Right renal cortex interstitium (tissue), 3 donors: Measurements from ENCODE around the gene RMI2. TPM values are rescaled to one million over a fixed set of nuclear protein-coding genes. Genes with fewer than 3 reads are reported as not detected.

Source experiments
- DNase-seq, 3 donors: peaks; one replicate each; pipeline ENCODE4 v3.0.0-alpha.2; 2013; ENCODE audit warnings: low read depth in 3 of 3, low spot score in 2 of 3
- polyA plus RNA-seq, 3 donors: library from polyadenylated mRNA; unstranded; fragments of 120-200 nt; gene quantifications; one replicate each; pipeline ENCODE4 v1.2.1, GENCODE V29; 2013; ENCODE audit not compliant: insufficient read length in 3 of 3

Gene RMI2
- polyA plus RNA-seq, 3 donors, result 26.3 to 37.1 (median 26.7) TPM

DNA sequence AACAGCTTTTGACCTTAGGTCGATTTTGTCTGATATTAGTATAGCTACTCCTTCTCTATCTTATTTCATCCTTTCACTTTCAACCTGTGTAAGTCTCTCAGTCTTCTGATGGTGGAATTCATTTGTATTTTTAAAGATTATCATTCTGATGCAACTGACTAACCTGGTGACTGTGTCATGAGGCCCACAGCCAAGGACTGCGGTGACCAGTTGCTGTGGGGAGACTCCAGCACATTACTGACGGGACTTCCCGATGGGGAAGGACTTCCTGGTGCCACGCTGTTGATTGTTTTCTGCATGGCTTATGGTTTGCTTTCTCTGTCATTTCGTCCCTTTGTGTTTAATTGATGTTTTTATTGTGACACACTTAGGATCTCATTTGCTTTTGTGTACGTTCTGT is 34.2 kb downstream of the RMI2 start:
- DNase-seq, result no peak

GRCh38 chr16:11380836-11381235 is 35.6 kb downstream of the RMI2 start:
- DNase-seq, result no peak

DNA sequence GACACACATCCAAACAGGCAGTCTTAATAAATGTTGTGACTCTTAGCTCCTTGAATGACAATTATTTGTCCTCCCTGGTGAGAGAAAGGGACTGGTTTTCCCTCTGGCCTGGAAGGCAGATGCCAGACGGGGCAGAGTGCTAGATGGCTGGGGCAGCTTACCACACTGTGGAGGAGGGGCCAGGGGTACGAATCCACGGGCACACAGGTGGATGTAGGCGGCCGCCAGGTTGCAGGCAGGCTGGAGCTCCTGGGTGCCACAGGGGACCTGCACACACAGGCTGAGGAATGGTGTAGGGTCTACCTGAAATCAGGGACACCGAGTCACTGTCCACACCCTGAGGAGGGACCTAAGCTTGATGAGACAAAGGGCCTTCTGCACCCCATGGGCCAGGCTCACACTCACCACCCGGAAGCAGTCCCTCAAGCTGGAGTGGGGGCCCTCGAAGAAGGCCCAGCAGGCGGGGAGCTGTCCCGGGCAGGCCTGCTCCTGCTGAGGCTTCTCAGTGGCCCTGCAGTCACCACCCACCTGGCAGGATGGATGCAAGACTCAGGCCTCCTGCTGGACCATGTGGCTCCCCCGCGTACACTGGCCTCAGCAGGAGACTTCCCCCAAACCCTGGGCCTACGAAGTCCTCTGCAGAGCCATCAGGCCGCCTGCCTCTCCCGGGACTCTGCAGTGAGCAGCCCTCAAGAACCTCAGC is 38.4 kb downstream of the RMI2 start:
- DNase-seq, result no peak

DNA sequence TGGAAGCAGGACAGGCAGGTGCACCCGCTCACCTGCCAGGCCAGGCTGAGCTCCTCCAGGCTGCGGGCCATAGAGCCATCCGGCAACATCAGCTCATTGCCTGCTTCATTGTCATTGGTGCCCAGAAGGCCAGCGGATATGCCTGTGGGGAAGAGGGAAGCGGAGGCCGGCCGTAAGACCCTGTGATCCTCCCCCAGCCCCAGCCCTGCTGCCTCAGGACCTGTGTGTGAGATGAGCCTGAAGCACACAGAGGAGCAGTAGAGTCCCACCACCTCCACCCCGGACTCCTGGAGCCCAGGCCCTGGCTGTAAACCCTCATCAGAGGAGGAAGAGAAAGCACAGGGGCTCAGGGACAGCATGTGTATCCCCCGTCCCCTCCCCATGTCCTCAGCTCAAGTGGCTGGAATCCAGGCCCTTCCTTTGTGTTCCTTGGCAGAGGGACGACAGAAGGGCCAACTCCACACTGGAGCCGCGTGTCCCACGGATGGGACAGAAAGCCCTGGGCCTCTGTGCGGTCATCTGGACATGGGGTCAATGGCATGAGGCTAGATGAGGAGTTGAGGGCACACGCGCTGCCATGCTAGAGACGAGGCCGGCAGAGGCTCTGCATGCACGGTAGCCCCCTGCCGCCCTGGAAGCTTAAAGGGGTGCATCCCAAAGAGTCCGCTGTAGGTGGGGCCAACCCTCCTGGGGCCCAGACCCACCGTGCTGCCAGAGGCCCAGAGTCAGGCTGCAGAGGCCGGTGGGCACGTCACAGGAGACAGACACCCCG is 39.1 kb downstream of the RMI2 start:
- DNase-seq, result no peak

DNA sequence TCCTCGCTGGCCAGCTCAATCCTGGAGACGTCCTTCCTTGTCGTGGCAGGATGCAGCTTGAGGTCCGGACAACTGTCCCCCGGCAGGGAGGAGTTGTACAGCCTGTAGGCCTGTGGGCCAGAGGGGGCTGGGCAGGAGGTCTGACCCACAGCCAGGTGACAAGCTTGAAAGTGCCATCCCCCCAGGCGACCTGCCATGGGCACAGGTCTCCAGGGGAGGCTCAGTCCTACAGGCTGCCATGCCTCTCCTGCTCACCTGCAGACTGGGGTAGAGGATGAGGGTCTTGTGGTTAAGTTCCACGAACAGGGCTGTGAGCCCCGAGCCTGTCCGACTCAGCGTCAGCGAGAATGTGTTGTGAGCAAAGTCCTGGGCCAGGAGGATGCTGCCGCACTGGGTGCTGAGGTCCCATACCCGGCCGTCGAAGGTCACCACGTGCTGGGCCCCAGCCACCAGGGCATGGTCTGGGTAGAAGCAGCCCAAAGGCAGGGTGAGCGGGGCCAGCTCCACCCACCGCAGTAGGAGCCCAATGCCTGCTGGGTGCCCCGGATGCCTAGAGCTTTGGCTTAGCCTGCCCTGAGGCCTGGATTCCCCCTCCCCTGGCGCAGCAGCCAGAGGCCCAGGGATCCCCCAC is 39.8 kb downstream of the RMI2 start:
- no peak for DNase-seq

- DNase-seq, result no peak
Measured at GRCh38 chr16:11386054-11386680, 40.9 kb downstream of the RMI2 start.

DNA sequence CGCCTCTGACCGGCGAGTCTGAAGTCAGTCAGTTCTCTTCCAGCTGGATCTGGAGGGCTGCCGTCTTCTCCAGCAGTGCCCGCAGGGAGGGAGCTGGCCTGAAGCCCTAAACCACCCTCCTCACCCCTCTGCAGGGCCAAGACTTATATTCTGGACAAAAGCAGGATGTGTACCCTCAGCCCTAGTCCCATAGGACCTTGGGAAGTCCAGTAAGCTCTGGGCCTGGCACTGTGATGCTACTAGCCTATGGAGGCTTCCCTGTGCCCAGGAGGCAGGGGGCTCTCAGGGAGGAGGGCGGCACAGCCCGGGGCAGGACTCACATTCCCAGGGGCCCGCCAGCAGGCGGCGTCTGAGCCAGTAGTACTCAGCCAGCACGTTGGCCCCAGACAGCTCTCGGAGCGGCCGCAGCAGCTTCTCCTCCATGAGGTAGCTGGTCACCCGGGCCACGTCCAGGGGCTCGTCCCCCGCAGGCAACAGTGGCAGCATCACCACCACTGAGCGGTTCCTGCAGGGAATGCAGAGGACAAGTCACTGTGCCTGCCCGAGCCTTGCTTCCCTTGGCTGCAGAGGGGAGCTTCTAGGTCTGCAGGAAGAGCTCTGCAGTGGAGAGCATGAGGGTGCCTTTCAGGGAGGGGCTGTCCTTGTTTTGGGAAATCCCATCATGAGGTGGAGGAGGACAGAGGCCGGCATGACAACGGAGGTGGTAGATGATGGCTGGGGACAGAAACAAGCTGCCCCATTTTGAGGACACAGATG is 41.7 kb downstream of the RMI2 start:
- DNase-seq, result no peak

DNA sequence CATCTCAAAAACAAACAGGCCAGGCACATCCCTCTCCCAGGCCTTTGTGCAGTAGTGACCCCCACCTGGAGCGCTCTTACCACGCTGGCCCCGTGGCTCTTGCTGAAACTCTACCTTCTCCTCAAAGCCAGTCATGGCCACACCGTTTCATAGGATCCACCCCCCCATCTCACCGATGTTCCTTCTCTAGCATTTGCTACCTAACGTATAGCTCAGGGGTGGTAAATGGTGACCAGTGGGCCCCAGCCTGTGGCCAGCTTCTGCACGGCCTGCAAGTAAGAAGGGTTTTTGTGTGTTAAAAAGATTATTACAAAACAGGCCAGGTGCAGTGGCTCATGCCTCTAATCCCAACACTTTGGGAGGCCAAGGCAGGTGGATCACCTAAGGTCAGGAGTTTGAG is 43.8 kb downstream of the RMI2 start:
- no peak for DNase-seq

DNA sequence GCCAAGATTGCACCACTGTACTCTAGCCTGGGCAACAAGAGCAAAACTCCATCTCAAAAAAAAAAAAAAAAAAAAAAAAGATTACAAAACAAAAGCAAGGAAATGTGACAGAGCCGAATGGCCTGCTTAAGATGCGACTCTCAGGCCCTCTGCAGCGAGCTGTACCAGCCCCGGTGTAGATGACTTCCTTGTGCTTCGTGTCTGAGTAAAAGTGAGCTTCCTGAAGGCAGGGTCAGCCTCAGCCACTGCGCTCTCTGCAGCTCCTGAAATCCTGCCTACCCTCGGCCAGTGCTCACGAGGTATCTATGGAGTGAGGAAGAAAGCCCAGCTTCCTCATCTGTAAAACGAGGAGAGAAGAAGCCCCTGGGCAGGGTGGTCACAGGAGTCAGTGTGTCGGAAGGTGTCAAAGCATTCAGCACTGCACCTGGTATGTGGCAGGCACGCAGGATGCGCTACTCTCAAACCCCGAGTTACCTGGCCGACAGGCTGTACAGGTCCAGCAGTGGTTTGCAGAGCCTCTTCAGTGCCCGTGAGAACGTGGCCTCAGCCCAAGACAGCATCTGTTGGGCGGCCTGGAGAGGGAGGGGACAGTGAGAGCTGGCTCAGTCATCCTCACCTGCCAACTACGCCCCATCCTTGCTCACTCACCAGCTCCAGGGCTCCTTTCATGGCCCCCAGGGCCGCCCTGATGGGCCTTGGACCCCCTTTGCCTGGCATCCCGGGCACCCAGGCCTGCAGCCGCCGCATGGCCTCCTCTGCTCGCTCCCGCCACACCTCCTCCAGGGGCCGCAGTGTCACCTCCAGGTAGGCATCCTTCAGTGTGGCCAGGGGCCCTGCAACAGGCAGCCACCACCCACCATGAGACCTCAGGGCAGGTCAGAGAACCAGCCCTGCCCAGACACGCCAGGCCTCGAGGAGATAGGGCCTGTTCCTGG is 44.6 kb downstream of the RMI2 start:
- DNase-seq, result no peak

GRCh38 chr16:11390573-11391495 is 45.6 kb downstream of the RMI2 start:
- peak in 1 of 3 donors; percentile 38 for DNase-seq

GRCh38 chr16:11391576-11391975 is 46.3 kb downstream of the RMI2 start:
- DNase-seq, result no peak

- no peak for DNase-seq
Measured at GRCh38 chr16:11392041-11392581, 46.9 kb downstream of the RMI2 start.

- no peak for DNase-seq
Measured at GRCh38 chr16:11393366-11393765, 48.1 kb downstream of the RMI2 start.

- DNase-seq, result no peak
Measured at GRCh38 chr16:11393861-11394592, 48.8 kb downstream of the RMI2 start.

DNA sequence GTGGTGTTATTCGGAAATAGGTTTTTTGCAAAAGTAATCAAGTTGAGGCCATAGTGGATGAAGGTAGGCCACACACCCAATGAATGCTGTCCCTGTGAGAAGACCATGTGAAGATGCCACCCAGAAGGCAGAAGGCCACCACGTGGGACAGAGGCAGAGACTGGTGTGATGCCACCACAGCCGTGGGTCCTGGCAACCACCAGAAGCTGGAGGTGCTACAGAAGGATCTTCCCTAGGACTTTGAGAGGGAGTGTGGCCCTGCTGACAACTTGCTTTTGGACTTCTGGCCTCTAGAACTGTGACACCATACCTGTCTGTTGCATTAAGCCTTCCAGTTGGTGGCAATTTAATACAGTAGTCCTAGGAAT is 49.3 kb downstream of the RMI2 start:
- no peak for DNase-seq

- no peak for DNase-seq
Measured at GRCh38 chr16:11395008-11395948, 50.0 kb downstream of the RMI2 start.

DNA sequence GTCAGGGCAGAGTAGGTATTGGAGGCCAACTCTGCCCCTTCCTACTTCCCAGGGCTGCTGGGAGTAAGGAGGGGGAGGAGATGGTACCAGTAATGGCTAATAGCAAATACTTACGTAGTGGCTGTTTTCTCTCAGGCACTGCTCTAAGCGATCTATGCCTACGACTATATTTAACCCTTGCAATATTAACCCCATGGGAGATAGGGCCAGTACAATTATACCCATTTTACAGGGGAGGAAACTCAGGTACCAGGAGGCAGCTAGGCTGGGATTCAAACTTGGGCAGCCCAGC is 50.6 kb downstream of the RMI2 start:
- DNase-seq, result no peak
